Activated naive CD8-positive, alpha-beta T cell treated with anti-CD3 and anti-CD28 coated beads, Interleukin-2, amount 10 ng/mL, durations not matched to agents 7 days and 5 days (primary cell): Measurements from ENCODE around the gene ZBTB20. TPM values are rescaled to one million over a fixed set of nuclear protein-coding genes. Genes with fewer than 3 reads are reported as not detected.

ENCODE experiments used
- ATAC-seq: fragments of 150-1000 bp; cut with Tn5 transposase; one replicate; pipeline ENCODE4 v1.10.0; 2021; ENCODE audit warnings: low read depth, moderate library complexity
- POLR2A ChIA-PET: fragments of 350-600 bp; sonication (Branson Sonifier 250); formaldehyde crosslinking; loops from one replicate; lab custom pipeline; 2021; ENCODE audit warnings: antibody characterized with exemption; lab: Charles Lee
- DNase-seq: peaks from one replicate; pipeline ENCODE4 v3.0.0; 2021
- H3K27ac Mint-ChIP-seq: one replicate; pipeline ENCODE4 v1.8.0; 2022; ENCODE audit warnings: mild to moderate bottlenecking, mixed read lengths
- H3K27me3 Mint-ChIP-seq: one replicate; pipeline ENCODE4 v1.8.0; 2022; ENCODE audit warnings: mild to moderate bottlenecking, moderate library complexity, mixed read lengths
- H3K36me3 Mint-ChIP-seq: one replicate; pipeline ENCODE4 v1.8.0; 2021; ENCODE audit warnings: mild to moderate bottlenecking, mixed read lengths
- H3K4me1 Mint-ChIP-seq: one replicate; pipeline ENCODE4 v1.8.0; 2021; ENCODE audit warnings: mixed read lengths
- H3K4me3 Mint-ChIP-seq: one replicate; pipeline ENCODE4 v1.8.0; 2022; ENCODE audit warnings: mild to moderate bottlenecking, moderate library complexity, mixed read lengths
- H3K9me3 Mint-ChIP-seq: one replicate; pipeline ENCODE4 v1.8.0; 2021; ENCODE audit warnings: mixed read lengths
- total RNA-seq, 2 experiments: library from RNA; stranded (reverse); gene quantifications; one replicate each; pipeline ENCODE4 v1.2.3, GENCODE V29; 2021

The ZBTB20 gene
- total RNA-seq, 2 experiments from 2014 or later: 27.4 to 31.3 TPM

DNA sequence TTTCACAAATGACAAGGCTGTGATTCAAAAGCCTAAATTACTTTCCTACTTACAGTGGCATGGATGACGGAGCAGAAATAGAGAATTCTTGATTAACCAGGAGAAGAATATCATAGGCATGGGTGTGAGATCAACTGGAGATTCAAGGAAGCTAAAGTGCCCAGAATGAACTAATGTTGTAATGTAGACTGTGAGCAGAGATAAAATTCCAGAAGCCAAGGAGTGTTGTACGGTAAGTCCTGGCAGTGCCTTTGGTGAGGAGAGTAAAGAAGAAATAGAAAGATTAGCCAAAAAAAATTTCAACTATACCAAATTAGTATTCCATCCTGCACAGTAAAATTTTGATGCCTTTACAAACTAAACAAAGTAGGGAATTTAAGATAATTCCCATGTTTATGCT, 75.9 kb downstream of the ZBTB20 start:
- Mint-ChIP-seq H3K27ac (no peak overlapping the region), H3K27me3 (no peaks in the 10 kb centered on the region), H3K9me3 (no peaks in the 10 kb centered on the region), H3K4me3 (no peak overlapping the region), H3K36me3 (peaks cover 18% of the 10 kb centered on the region), H3K4me1 (peaks cover 7% of the 10 kb centered on the region)
- ATAC-seq (no peak), DNase-seq (no peak)
- POLR2A ChIA-PET: no interaction called here

DNA sequence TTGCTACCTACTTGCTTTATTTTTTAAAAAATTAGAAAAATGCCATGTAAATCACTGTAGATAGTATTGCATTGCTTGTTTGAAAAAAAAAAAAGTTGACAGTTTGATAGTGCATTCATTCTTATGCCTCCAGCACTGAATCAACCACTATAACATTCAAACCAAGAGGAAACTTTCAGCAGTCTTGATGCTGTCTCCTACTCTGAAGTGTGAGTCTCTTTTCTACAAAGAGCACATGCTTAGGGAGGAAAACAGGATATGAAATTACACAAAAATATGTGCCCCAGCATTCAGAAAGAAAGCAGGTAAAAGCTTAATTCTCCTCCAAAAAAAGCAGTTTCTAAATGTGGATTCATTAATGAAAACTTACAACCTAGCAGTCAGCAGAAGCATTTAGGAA, 78.3 kb downstream of the ZBTB20 start:
- H3K4me1 Mint-ChIP-seq: peaks cover 7% of the 10 kb centered on the region
- DNase-seq: no peak

DNA sequence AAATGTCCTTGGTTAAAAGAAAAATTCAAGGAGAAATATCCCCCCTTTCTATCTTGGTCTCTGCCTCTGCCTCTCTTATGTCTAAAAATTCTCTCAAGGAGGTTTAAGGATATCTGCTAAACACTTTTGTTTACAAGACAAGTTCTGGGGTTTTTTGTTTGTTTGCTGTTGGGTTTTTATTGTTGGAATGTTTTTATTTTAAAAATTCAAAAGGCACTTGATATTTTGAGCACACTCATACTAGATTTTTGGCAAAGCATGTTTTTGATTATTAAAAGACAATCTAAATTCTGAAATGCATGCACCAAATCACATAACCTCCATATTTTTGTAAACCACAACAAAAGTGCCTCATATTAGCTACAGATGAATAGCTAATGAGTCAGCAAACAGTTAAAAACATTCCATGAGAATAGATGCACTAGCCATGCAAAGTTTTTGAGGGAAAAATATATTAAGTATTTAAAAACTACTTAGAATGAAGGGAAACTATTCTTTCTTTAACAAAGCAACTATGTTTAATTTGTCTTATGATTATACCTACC, 84.6 kb downstream of the ZBTB20 start:
- Mint-ChIP-seq H3K4me1 (no peaks in the 10 kb centered on the region), H3K4me3 (no peak overlapping the region), H3K36me3 (peaks cover 10% of the 10 kb centered on the region), H3K9me3 (peaks cover 6% of the 10 kb centered on the region), H3K27me3 (no peaks in the 10 kb centered on the region), H3K27ac (no peak overlapping the region)
- ATAC-seq: no peak
- DNase-seq: no peak
- POLR2A ChIA-PET: no interaction called here

More for the DNA sequence above, 78.3 kb downstream of the ZBTB20 start:
- Mint-ChIP-seq H3K4me3 (no peak overlapping the region), H3K27me3 (no peaks in the 10 kb centered on the region), H3K36me3 (peaks cover 17% of the 10 kb centered on the region), H3K27ac (no peak overlapping the region), H3K9me3 (peaks cover 2% of the 10 kb centered on the region)
- ATAC-seq: no peak
- POLR2A ChIA-PET: no interaction called here

DNA sequence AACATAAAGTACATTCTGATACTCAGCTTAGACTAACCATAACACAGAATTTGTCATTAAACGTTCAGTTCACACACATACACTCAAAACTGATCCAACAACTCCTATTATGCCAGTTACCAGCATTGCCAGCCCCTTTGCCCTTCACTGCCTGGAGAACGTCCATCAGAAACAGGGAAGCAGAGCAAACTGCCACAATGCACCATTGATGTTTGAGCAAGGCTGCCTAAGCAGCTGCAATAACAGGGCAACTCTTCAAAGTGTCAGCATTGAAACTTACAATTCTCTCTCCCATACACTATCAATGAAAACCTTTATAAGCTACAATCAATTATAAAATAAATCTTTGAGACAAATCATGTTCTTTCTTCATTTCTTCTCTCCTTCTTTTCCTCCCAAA, 85.1 kb downstream of the ZBTB20 start:
- Mint-ChIP-seq H3K4me1 (no peaks in the 10 kb centered on the region), H3K9me3 (peaks cover 6% of the 10 kb centered on the region), H3K27ac (no peak overlapping the region), H3K4me3 (no peak overlapping the region), H3K36me3 (peaks cover 10% of the 10 kb centered on the region), H3K27me3 (no peaks in the 10 kb centered on the region)
- ATAC-seq (no peak), DNase-seq (no peak)
- POLR2A ChIA-PET: no interaction called here

DNA sequence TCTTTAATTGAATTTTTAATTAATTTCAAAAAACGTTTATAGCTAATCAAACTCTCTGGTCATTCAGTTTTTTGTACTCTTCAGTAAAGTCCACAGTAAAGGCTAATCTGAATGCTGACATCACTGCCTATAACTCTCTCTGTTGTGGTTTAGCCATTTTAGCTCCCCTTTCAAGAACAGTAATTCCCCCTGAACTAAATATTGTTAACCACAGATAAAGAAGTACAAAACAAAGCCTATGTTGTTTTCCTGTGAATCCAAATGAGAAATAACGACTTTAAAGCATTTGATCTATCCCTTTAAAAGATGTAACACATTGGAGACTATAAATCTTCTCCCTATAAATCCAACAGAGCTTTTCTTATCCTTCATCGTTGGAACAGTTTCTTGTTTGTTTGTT, 94.2 kb downstream of the ZBTB20 start:
- Mint-ChIP-seq H3K4me1 (no peaks in the 10 kb centered on the region), H3K4me3 (no peak overlapping the region), H3K9me3 (no peaks in the 10 kb centered on the region), H3K36me3 (peaks cover 1% of the 10 kb centered on the region), H3K27me3 (no peaks in the 10 kb centered on the region), H3K27ac (no peak overlapping the region)
- POLR2A ChIA-PET: no interaction called here
- ATAC-seq (no peak), DNase-seq (no peak)

DNA sequence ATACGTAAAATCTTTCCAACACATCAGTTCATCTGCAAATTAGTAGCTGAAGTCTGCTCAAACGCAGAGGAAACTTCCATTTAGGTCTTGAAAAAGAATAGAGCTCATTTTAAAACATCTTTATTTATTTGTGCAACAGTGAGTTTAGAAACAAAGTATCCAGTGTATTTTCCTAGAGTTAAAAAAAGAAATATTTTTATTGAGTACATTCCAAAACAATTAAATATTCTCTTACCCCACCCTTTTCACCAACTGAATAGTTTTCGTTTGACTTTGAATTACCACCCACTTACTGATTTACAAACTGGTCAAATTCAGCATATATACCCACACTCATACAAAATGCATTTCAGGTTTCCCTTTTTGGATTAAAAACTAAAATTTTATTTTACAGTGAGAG, 104.7 kb downstream of the ZBTB20 start:
- H3K9me3 Mint-ChIP-seq: no peaks in the 10 kb centered on the region
- no peaks in the 10 kb centered on the region for H3K27me3 Mint-ChIP-seq
- POLR2A ChIA-PET: no interaction called here
- H3K4me1 Mint-ChIP-seq: no peaks in the 10 kb centered on the region
- H3K27ac Mint-ChIP-seq: no peak overlapping the region
- no peak overlapping the region for H3K4me3 Mint-ChIP-seq
- no peak for DNase-seq
- no peak for ATAC-seq
- H3K36me3 Mint-ChIP-seq: peaks cover 7% of the 10 kb centered on the region

DNA sequence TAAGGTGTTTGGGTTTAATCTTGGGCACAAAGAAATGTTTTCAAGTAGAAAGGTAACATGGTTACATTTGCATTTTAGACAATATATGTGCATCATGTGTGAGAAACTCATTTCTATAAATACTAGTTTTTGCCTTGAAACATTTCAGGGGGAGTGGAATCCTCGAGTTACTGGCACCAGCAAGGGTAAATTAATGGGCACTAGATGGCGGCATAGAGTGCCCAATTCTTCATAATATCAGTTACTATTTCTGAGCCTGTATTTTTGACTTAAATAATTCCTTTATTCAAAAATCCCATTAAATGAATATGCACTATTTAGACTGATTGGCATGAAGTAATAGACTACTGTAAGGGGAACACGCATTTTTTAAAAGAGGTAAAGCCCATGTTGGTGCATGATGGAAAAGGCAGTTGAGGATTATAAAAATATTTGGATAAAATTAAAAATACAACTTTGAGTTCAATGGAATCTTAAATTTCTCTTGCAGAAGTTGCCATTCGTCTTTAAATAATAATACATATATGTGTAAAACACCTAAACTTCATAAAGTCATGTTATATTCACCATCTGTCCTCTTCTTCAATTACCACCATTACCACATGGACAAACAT, 106.3 kb downstream of the ZBTB20 start:
- no peaks in the 10 kb centered on the region for H3K4me1 Mint-ChIP-seq
- ATAC-seq: no peak
- POLR2A ChIA-PET: no interaction called here
- peaks cover 6% of the 10 kb centered on the region for H3K36me3 Mint-ChIP-seq
- no peak for DNase-seq
- no peak overlapping the region for H3K4me3 Mint-ChIP-seq
- H3K27ac Mint-ChIP-seq: no peak overlapping the region
- no peaks in the 10 kb centered on the region for H3K27me3 Mint-ChIP-seq
- no peaks in the 10 kb centered on the region for H3K9me3 Mint-ChIP-seq

DNA sequence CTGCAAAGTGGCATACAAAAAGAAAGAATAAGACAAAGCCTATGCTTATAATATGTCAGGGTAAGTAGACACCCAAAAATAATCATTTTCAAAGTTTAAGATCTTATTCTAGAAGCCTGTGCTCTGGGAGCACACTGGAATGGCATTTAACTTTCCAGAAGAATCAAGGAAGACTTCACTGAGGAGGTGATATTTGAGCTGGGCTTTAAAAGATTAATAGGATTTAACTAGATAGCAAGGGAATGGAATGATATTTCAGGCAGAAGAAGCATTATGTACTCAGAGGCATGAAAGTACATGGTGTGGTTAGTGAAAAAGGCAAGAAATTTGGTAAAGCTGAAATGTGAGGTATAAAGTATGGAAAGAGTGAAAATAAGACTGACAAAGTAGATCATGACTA, 106.8 kb downstream of the ZBTB20 start:
- H3K4me3 Mint-ChIP-seq: no peak overlapping the region
- no peak overlapping the region for H3K27ac Mint-ChIP-seq
- H3K9me3 Mint-ChIP-seq: peaks cover 2% of the 10 kb centered on the region
- H3K27me3 Mint-ChIP-seq: no peaks in the 10 kb centered on the region
- no peak for DNase-seq
- no peak for ATAC-seq
- POLR2A ChIA-PET: no interaction called here
- peaks cover 7% of the 10 kb centered on the region for H3K36me3 Mint-ChIP-seq
- no peaks in the 10 kb centered on the region for H3K4me1 Mint-ChIP-seq

DNA sequence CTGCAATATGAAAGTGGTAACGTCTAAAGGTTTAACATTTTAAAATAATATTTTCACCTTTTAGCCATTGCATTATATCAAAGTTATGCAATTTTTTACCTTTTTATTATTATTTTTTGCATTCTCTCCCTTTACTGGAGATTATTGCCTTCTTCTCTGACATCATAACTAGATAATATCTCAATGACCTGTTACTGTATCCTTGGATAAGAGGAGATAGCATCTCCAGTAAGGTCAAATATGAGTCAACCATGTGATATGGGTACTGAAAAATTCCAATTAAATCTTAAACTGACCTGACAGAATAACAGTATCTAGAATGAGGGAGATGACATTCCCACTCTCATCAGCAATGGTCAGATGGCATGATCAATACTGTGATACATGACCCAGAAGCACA, 108.3 kb downstream of the ZBTB20 start:
- POLR2A ChIA-PET: no interaction called here

DNA sequence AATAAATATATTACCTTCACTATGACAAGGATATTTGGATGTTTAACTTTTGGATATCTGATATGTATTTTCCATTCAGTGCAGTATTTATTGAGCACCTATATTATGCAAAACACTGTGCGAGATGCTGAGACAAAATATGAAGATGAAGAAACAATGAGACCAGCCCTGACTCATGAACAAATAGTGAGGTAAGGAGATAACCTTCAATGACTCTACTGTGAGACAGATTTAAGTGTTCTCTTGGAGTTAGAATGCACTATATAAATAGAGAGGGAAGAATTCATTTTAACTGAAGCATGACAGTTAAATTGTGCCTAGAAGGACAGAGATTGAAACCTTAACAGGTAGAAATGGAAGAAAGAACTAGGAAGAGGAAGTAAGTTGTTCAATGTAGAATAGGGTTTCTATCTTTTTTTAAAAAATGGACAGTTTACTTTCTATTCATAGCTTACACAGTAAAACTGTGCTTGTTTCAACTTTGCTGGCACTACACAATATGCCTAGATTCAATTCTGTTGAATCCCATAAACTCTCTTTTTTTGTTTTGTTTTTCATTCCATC, 124.2 kb downstream of the ZBTB20 start:
- Mint-ChIP-seq H3K27ac (no peak overlapping the region), H3K9me3 (peaks cover 5% of the 10 kb centered on the region), H3K4me1 (no peaks in the 10 kb centered on the region), H3K27me3 (no peaks in the 10 kb centered on the region), H3K36me3 (peaks cover 5% of the 10 kb centered on the region), H3K4me3 (no peak overlapping the region)
- DNase-seq (no peak), ATAC-seq (no peak)
- POLR2A ChIA-PET: no interaction called here

More for the DNA sequence above, 108.3 kb downstream of the ZBTB20 start:
- Mint-ChIP-seq H3K36me3 (peaks cover 6% of the 10 kb centered on the region), H3K4me3 (no peak overlapping the region), H3K4me1 (peaks cover 2% of the 10 kb centered on the region), H3K27ac (no peak overlapping the region), H3K27me3 (no peaks in the 10 kb centered on the region), H3K9me3 (peaks cover 7% of the 10 kb centered on the region)
- no peak for ATAC-seq
- DNase-seq: no peak

DNA sequence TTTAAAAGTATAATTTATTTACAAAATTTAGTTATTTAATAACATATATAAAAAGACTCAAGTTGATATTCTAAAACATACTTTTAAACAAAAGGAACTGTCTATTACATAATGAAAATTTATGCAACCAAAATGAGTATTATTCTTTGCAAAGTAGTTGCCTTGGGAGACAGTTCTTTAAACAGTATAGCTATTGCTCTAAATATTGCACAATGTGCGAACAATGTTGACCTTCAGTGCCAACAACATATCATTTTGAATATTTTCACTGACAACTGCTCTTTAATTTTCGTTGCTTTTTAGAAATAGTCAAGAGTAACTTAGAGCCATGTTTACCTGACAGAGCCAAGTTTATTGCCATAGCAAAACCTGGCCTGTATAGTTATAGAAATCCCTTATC, 124.9 kb downstream of the ZBTB20 start:
- DNase-seq: no peak
- Mint-ChIP-seq H3K27ac (no peak overlapping the region), H3K4me3 (no peak overlapping the region), H3K4me1 (no peaks in the 10 kb centered on the region), H3K36me3 (peaks cover 6% of the 10 kb centered on the region), H3K9me3 (peaks cover 5% of the 10 kb centered on the region), H3K27me3 (no peaks in the 10 kb centered on the region)
- ATAC-seq: no peak
- POLR2A ChIA-PET: no interaction called here

DNA sequence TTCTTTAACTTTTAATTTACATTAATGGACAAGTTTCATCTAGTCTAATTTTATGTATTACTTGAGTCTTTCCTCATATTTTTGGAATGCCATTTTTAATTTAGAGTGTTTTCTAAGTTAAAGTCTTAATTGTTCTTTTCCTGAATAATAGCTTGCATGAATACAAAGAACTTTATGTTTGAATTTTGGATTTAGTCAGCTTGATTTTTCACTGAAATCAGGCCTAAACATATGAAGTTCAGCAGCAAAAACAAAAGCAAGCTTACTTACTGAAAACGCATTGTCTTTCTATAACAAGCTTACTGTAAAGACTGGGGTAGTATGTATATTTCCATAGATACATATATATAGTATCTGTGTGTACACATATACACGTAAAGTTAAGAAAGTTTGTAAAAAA, 126.0 kb downstream of the ZBTB20 start:
- no peaks in the 10 kb centered on the region for H3K27me3 Mint-ChIP-seq
- no peak for ATAC-seq
- H3K27ac Mint-ChIP-seq: no peak overlapping the region
- DNase-seq: no peak
- POLR2A ChIA-PET: no interaction called here
- no peak overlapping the region for H3K4me3 Mint-ChIP-seq
- peaks cover 14% of the 10 kb centered on the region for H3K9me3 Mint-ChIP-seq
- H3K4me1 Mint-ChIP-seq: no peaks in the 10 kb centered on the region
- peaks cover 12% of the 10 kb centered on the region for H3K36me3 Mint-ChIP-seq

DNA sequence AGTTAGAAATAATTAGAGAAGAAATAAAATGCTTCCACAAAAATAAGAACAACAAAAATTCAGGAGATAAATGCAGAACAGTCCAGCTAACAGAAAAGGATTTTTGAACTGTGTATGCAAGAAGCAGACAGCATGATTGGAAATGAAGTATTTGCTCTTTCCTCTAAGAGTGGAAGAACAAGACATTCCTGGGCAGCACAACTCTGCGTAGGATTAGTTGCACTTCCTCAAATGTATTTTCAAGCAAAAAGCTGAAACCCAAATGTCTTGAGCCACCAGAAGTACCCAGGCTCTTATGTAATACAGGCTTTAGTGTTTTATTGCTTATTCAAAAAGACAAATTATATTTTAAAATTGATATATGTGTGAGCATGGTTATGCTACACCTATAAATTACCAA, 127.2 kb downstream of the ZBTB20 start:
- Mint-ChIP-seq H3K9me3 (peaks cover 15% of the 10 kb centered on the region), H3K36me3 (peaks cover 15% of the 10 kb centered on the region), H3K27me3 (no peaks in the 10 kb centered on the region), H3K27ac (no peak overlapping the region), H3K4me1 (no peaks in the 10 kb centered on the region), H3K4me3 (no peak overlapping the region)
- POLR2A ChIA-PET: no interaction called here
- DNase-seq (no peak), ATAC-seq (no peak)

DNA sequence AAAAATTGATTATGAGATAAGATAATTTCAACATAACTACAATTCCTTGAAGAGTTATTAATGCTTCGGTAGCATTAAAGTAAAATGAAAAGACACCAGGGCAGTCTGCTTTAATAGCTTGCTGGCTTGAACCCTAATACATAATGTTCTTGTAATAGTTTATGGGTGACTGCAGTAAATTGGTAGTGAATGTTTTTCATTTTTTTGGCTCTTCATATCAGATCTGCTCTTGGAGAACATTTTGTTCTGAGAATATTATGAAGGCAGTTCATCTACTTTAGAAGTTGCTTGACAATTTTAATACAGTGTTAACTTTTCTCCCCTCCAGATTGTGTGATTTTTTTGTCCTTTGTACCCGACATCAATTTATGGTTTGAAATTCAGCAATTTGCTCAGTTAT, 128.4 kb downstream of the ZBTB20 start:
- ATAC-seq (no peak), DNase-seq (no peak)
- POLR2A ChIA-PET: no interaction called here
- no peak overlapping the region for H3K27ac Mint-ChIP-seq
- H3K4me3 Mint-ChIP-seq: no peak overlapping the region
- H3K36me3 Mint-ChIP-seq: peaks cover 14% of the 10 kb centered on the region
- no peaks in the 10 kb centered on the region for H3K27me3 Mint-ChIP-seq
- peaks cover 19% of the 10 kb centered on the region for H3K9me3 Mint-ChIP-seq
- no peaks in the 10 kb centered on the region for H3K4me1 Mint-ChIP-seq
